HG03439 (cell line): ENCODE measurements around the gene GPR89A.
"Not testable (repeated sequence)": the region's sequence is repeated elsewhere in the genome, so short reads cannot be mapped to it uniquely, and the experiment has no call there.

ENCODE experiments used
- ATAC-seq: cut with Tn5 transposase; IDR thresholded peaks from one replicate; pipeline ENCODE4 v1.9.1; 2021; ENCODE audit warnings: mild to moderate bottlenecking, moderate library complexity; ENCODE audit not compliant: unreplicated experiment

GPR89A gene

DNA sequence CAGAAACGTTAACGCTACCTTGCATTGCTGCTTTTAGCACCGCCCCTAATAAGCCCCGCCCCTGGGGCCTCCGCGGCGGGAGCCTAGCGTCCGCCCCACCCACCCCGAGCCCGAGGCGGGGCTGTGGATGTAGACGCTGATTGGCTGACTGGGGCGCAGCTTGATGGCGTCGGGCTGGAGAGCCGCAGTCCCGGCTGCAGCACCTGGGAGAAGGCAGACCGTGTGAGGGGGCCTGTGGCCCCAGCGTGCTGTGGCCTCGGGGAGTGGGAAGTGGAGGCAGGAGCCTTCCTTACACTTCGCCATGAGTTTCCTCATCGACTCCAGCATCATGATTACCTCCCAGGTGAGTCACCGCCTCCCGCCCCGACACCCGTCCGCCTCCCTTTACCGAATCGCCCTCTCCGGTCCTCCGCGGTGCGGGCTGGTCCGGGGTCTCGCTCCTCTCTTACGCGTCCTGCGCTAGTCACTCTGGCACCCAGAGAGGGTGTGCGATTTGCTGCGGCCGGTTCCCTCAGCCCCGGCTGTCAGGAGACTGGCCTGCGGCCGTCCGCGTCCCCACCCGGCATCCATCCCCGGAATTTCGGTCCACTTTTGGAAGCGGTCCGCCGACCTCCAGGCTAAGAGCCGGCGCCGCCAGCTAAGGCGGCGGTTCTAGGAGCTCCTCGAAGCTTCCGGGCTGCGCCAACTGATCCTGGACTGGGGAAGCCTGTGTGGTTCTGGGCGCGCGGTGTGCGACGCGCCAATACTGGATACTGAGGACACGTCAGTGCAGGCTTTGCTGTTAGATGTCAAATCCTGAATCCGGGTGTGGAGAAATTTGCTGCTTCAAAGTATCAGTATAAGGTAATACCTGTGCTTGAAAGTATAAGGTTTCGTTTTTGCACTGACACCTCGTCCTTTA lies at the start of gene GPR89A:
Gene GPR89A (plus strand): TSS at position 156 of the 901 bp plus-strand sequence. CDS start 146 bp downstream, at position 302.
- peak; percentile 98 for ATAC-seq

DNA sequence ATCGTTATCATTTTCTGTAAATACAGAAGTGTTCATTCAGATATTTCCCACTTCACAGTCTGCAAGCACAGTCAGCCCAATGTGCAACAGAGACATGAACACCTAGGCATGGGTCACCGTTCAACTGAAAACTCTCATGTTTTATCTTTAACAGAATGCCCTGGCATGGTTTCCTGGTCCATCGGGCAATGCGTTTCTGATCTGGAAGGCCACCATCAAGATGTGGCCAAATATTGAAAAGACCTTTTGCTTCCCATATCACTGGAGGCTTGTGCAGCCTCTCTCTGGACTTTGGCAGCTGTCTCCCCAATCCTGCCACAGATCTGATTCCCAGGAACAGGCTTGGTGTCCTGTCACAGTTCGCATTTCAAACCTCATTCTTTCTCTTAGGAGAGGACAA lies 21.0 kb upstream of the GPR89A start:
- not testable (repeated sequence) for ATAC-seq

DNA sequence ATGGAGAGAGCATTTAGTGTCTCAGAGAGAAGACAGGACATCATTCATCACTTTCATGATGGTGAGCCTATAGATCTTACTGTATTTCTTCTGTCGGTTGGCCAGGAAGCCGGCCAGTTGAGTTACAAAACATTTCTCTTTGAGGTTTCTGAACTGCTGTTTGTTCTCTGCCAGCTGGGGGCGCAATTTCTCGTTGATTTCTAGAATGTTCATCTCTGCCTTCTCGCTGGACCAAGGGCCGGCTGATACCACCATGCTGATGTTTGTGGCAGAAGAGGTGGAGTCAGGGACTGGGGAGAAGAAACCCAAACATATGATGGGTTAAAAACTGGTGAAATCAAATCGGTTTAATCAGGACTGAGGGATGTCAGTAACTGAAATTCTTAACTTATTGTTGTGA lies 17.0 kb upstream of the GPR89A start:
- not testable (repeated sequence) for ATAC-seq

- not testable (repeated sequence) for ATAC-seq
Measured at GRCh38 chr1:145592347-145592746, 15.4 kb upstream of the GPR89A start.

- not testable (repeated sequence) for ATAC-seq
Measured at GRCh38 chr1:145595421-145595820, 12.4 kb upstream of the GPR89A start.

GRCh38 chr1:145596236-145596635 lies 11.6 kb upstream of the GPR89A start:
- ATAC-seq = not testable (repeated sequence)

GRCh38 chr1:145599426-145599825 lies 8.4 kb upstream of the GPR89A start:
- not testable (repeated sequence) for ATAC-seq

GRCh38 chr1:145601593-145601992 lies 6.2 kb upstream of the GPR89A start:
- no peak for ATAC-seq

DNA sequence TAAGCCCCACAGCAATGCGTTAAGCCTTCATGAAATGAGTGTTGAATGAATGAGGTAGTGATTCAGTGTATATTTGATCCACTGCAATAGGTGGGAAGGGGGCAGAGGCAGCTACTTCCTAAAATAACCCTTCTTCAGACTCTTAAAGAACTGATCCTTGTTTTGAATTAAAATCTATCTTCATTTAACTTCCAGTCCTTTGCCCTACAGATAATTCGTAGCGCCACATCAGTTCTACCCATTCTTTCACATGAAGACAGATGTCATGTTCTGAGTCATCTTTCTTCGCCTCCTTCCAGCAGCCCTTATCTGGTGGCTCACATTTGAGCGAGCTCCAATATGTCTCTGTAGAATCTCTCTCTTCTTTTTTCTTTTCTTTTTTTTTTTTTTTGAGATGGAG lies 948 bp upstream of the GPR89A start:
- not testable (repeated sequence) for ATAC-seq

DNA sequence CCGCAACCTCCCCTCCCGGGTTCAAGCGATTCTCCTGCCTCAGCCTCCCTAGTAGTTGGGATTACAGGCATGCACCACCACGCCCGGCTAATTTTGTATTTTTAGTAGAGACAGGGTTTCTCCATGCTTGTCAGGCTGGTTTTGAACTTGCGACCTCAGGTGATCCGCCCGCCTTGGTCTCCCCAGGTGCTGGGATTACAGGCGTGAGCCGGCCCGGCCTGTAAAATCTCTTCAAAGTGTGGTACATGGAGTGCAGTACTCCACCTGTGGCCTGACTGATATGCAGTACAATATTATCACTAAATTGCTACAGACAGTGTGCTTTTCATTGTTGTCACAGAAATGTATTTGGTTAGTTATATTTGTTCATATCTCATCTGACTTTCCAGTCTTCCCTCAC lies 499 bp upstream of the GPR89A start:
- ATAC-seq = not testable (repeated sequence)

DNA sequence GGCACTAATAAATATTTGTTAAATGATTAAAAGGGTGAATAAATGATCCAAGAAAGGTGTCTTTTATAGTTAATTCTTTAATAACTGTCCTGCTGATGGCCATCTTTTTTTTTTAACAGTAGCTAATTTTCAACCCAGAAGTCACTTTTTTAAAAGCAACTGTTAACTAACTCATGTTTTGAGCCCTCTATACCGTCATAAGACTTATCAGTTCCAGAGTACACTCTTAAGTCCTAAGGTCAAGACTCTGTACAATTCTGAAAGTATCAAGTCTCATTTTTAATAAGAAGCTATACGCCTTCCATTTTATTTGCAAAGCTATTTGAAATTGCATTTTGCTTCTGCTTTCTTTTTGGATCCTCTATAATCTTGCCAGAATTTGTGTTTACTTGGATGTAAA lies 3.0 kb downstream of the GPR89A start:
- not testable (repeated sequence) for ATAC-seq

GRCh38 chr1:145620073-145620472 lies 12.3 kb downstream of the GPR89A start:
- ATAC-seq = not testable (repeated sequence)

DNA sequence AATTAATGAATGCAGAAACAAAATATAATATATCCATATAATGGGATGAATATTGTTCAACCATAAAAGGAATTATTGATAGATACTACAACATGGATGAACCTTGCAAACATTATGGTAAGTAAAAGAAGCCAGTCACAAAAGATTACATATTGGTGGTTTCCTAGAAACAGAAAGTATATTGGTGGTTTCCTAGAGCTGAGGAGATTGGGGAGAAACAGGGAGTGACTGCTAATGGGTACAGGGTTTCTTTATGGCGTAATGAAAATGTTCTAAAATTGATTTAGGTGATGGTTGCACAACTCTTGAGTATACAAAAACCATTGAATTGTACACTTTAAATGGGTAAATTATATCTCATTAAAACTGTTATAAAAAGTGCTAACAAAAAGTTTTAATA lies 14.4 kb downstream of the GPR89A start:
- not testable (repeated sequence) for ATAC-seq

GRCh38 chr1:145636237-145636636 lies 28.4 kb downstream of the GPR89A start:
- not testable (repeated sequence) for ATAC-seq

DNA sequence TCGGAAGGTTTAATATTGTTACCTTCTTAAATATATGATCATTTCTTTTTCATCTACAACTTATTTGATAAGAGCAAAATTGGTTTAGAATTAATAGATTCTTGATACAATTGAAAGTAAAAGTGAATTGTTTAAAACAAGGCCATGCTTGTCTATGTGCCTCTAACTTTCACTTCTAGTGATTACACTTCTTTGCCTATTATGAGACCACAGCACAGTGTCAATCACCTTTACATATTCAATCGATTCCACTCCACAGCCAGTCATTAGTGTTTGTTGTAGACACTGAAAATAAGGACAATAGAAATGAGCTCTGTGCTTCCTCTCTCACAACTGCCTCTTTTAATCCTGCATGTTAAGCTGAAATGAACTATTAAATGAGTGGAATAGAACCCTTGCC lies 34.1 kb downstream of the GPR89A start:
- ATAC-seq = not testable (repeated sequence)

- not testable (repeated sequence) for ATAC-seq
Measured at GRCh38 chr1:145643990-145644389, 36.2 kb downstream of the GPR89A start.

- ATAC-seq = not testable (repeated sequence)
Measured at GRCh38 chr1:145656245-145656943, 48.6 kb downstream of the GPR89A start.

DNA sequence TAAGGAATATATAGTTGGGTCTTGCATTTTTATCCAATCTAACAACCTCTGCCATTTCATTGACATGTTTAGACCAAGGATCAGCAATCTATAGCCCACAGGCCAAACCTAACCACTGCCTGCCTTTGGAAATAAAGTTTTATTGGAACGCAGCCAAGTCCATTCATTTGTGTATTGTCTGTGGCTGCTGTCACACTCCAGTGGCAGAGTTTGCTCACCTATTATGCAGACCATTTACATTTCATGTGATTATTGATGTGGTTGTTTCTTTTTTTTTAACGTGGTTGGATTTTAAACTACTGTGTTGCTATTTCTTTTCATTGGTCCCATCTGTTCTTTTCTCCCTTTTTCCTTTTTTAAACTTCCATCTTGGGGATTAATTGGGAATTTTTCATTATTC lies 54.7 kb downstream of the GPR89A start:
- not testable (repeated sequence) for ATAC-seq

DNA sequence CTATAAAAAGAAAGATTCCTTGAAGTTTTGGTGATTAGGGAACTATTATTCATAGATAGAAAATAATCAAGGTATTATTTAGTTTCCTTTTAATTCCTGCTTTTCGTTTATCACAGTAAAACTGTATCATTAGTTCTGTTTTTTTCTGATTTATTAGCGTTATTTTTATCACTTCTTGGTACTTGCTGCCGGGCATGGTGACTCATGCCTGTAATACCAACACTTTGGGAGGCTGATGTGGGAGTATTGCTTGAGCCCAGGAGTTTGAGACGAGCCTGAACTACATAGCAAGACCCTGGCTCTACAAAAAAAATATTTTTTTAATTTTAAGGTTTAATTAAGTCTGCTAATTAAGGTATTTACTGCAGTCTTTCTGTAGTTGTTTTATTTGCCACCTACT lies 57.2 kb downstream of the GPR89A start:
- not testable (repeated sequence) for ATAC-seq

DNA sequence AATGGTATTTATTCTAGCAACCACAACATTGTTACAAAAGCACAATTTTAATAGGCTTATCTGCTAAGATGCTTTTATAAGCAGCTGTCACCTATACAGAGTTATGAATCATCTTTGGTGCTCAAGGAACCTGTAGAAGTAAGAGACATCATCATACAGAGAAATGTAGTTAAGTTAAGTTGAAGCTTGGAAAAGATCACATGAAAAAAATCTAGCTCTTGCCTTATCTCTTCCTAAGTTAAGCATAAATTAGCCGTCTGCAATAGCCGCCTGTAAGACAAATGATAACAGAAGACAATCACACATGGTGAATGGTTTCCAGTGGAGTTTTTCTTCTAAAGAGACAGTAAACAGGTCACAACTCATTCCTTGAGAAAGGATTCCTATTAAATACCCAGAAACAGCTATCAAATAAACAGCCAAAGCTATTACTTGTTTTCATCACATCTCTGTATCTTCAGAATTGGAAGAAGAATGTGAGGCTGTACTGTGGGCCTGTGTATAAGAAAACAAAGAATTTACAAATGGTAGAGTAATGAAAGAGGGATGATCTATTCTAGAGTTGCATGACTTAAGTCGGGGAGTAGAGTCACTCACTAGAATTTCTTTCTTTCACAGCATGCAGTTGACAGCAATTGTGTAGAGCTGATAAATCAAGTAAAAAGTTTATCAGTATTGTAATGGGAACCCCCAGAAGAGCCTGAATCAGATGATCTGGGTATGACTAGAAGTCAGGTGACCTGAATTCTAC lies 63.4 kb downstream of the GPR89A start:
- ATAC-seq = not testable (repeated sequence)

GRCh38 chr1:145673217-145673616 lies 65.4 kb downstream of the GPR89A start:
- not testable (repeated sequence) for ATAC-seq
